Cerebellar nuclear complex (tissue), 1 donor: ENCODE data around the gene SMO.
"Not testable (repeated sequence)": the region's sequence is repeated elsewhere in the genome, so short reads cannot be mapped to it uniquely, and the experiment has no call there.

Experiments used
- DNase-seq, 2 experiments: peaks; one replicate each; lab custom pipeline; 2025; lab: John Stamatoyannopoulos, UW

The SMO gene

GRCh38 chr7:129169686-129170440 is 18.6 kb upstream of the SMO start:
- DNase-seq: no peak

GRCh38 chr7:129170441-129171021 is 17.9 kb upstream of the SMO start:
- no peak for DNase-seq

GRCh38 chr7:129173861-129174260 is 14.6 kb upstream of the SMO start:
- DNase-seq: not testable (repeated sequence)

GRCh38 chr7:129176916-129177710 is 11.3 kb upstream of the SMO start:
- no peak for DNase-seq

GRCh38 chr7:129184981-129185670 is 3.3 kb upstream of the SMO start:
- no peak for DNase-seq

- no peak for DNase-seq
These were observed 1.6 kb upstream of the SMO start for GRCh38 chr7:129186749-129187260.

GRCh38 chr7:129187681-129188371 is 607 bp upstream of the SMO start:
- no peak for DNase-seq

- no peak for DNase-seq
These were observed 643 bp downstream of the SMO start for GRCh38 chr7:129188892-129189660.

- DNase-seq: no peak
These were observed 1.4 kb downstream of the SMO start for GRCh38 chr7:129189661-129190310.

GRCh38 chr7:129191272-129191671 is 2.8 kb downstream of the SMO start:
- no peak for DNase-seq

- DNase-seq: no peak
These were observed 5.5 kb downstream of the SMO start for GRCh38 chr7:129193892-129194291.

- DNase-seq: no peak
These were observed 9.3 kb downstream of the SMO start for GRCh38 chr7:129197771-129198170.

GRCh38 chr7:129199406-129199805 is 11.0 kb downstream of the SMO start:
- no peak for DNase-seq

GRCh38 chr7:129202058-129202777 is 13.8 kb downstream of the SMO start:
- no peak for DNase-seq

GRCh38 chr7:129203050-129203741 is 14.8 kb downstream of the SMO start:
- DNase-seq: no peak

GRCh38 chr7:129205126-129205818 is 16.8 kb downstream of the SMO start:
- no peak for DNase-seq

GRCh38 chr7:129205987-129206785 is 17.8 kb downstream of the SMO start:
- no peak for DNase-seq
